Measurements from ENCODE around the gene CDK1.

Gene CDK1

GRCh38 chr10:60794953-60795352 is 16.7 kb downstream of the CDK1 start:
- DNase-seq (ENCODE audit: low spot score), result no peak
- no peak for TF ChIP-seq CTCF (IDR thresholded peaks at IDR 0.05; ENCODE audit: extremely low read depth, missing control alignments)

- DNase-seq (ENCODE audit: low spot score), result no peak
- no peak for TF ChIP-seq CTCF (IDR thresholded peaks at IDR 0.05; ENCODE audit: extremely low read depth, missing control alignments)
Observed at GRCh38 chr10:60795465-60796202, 17.4 kb downstream of the CDK1 start.

GRCh38 chr10:60796481-60796880 is 18.2 kb downstream of the CDK1 start:
- no peak for DNase-seq (ENCODE audit: low spot score)
- no peak for TF ChIP-seq CTCF (IDR thresholded peaks at IDR 0.05; ENCODE audit: extremely low read depth, missing control alignments)

GRCh38 chr10:60797200-60797599 is 18.9 kb downstream of the CDK1 start:
- no peak for DNase-seq (ENCODE audit: low spot score)
- TF ChIP-seq CTCF (IDR thresholded peaks at IDR 0.05; ENCODE audit: extremely low read depth, missing control alignments), result no peak

GRCh38 chr10:60798031-60798430 is 19.8 kb downstream of the CDK1 start:
- TF ChIP-seq CTCF (IDR thresholded peaks at IDR 0.05; ENCODE audit: extremely low read depth, missing control alignments), result no peak
- DNase-seq (ENCODE audit: low spot score), result no peak

GRCh38 chr10:60798870-60799269 is 20.6 kb downstream of the CDK1 start:
- no peak for DNase-seq (ENCODE audit: low spot score)
- TF ChIP-seq CTCF (IDR thresholded peaks at IDR 0.05; ENCODE audit: extremely low read depth, missing control alignments), result no peak

- no peak for DNase-seq (ENCODE audit: low spot score)
- TF ChIP-seq CTCF (IDR thresholded peaks at IDR 0.05; ENCODE audit: extremely low read depth, missing control alignments), result no peak
Observed at GRCh38 chr10:60799971-60800650, 21.8 kb downstream of the CDK1 start.

All from GM20000 (cell line).